Measurements from ENCODE around the gene NEBL.

- TF ChIP-seq, protein P1, sequence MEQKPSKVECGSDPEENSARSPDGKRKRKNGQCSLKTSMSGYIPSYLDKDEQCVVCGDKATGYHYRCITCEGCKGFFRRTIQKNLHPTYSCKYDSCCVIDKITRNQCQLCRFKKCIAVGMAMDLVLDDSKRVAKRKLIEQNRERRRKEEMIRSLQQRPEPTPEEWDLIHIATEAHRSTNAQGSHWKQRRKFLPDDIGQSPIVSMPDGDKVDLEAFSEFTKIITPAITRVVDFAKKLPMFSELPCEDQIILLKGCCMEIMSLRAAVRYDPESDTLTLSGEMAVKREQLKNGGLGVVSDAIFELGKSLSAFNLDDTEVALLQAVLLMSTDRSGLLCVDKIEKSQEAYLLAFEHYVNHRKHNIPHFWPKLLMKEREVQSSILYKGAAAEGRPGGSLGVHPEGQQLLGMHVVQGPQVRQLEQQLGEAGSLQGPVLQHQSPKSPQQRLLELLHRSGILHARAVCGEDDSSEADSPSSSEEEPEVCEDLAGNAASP (IDR thresholded peaks at IDR 0.05) = no peak
- TF ChIP-seq POLR2A (conservative IDR thresholded peaks at IDR 0.05) (no peak), KLF16 (IDR thresholded peaks at IDR 0.05) (no peak), KDM1A (IDR thresholded peaks at IDR 0.05) (no peak), SIX5 (IDR thresholded peaks at IDR 0.05; ENCODE audit: borderline replicate concordance in 1 of 2, insufficient read depth in 1 of 2, low read depth in 1 of 2, low read length in 2 of 2) (no peak), HNRNPLL (IDR thresholded peaks at IDR 0.05; ENCODE audit: low read depth, low read length, poor library complexity, severe bottlenecking) (no peak), RAD51 (IDR thresholded peaks at IDR 0.05; ENCODE audit: borderline replicate concordance, low read depth) (no peak)
- TF ChIP-seq, protein P2, sequence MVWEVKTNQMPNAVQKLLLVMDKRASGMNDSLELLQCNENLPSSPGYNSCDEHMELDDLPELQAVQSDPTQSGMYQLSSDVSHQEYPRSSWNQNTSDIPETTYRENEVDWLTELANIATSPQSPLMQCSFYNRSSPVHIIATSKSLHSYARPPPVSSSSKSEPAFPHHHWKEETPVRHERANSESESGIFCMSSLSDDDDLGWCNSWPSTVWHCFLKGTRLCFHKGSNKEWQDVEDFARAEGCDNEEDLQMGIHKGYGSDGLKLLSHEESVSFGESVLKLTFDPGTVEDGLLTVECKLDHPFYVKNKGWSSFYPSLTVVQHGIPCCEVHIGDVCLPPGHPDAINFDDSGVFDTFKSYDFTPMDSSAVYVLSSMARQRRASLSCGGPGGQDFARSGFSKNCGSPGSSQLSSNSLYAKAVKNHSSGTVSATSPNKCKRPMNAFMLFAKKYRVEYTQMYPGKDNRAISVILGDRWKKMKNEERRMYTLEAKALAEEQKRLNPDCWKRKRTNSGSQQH (CRISPR knock-in tag; IDR thresholded peaks at IDR 0.05) = no peak
- TF ChIP-seq, protein P3, sequence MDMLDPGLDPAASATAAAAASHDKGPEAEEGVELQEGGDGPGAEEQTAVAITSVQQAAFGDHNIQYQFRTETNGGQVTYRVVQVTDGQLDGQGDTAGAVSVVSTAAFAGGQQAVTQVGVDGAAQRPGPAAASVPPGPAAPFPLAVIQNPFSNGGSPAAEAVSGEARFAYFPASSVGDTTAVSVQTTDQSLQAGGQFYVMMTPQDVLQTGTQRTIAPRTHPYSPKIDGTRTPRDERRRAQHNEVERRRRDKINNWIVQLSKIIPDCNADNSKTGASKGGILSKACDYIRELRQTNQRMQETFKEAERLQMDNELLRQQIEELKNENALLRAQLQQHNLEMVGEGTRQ (CRISPR knock-in tag; IDR thresholded peaks at IDR 0.05) = no peak
- TF ChIP-seq, protein P4, sequence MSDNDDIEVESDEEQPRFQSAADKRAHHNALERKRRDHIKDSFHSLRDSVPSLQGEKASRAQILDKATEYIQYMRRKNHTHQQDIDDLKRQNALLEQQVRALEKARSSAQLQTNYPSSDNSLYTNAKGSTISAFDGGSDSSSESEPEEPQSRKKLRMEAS (CRISPR knock-in tag; IDR thresholded peaks at IDR 0.05) = no peak
Observed at GRCh38 chr10:20847512-20847911, 49.6 kb downstream of the NEBL start.
